ENCODE data around the gene ATP2C2. TPM values are rescaled to one million over a fixed set of nuclear protein-coding genes. Genes with fewer than 3 reads are reported as not detected.
"Not testable (repeated sequence)": the region's sequence is repeated elsewhere in the genome, so short reads cannot be mapped to it uniquely, and the experiment has no call there.

ATP2C2 gene
- total RNA-seq, 1 experiment from 2014 or later: not detected

- TF ChIP-seq, protein P1, sequence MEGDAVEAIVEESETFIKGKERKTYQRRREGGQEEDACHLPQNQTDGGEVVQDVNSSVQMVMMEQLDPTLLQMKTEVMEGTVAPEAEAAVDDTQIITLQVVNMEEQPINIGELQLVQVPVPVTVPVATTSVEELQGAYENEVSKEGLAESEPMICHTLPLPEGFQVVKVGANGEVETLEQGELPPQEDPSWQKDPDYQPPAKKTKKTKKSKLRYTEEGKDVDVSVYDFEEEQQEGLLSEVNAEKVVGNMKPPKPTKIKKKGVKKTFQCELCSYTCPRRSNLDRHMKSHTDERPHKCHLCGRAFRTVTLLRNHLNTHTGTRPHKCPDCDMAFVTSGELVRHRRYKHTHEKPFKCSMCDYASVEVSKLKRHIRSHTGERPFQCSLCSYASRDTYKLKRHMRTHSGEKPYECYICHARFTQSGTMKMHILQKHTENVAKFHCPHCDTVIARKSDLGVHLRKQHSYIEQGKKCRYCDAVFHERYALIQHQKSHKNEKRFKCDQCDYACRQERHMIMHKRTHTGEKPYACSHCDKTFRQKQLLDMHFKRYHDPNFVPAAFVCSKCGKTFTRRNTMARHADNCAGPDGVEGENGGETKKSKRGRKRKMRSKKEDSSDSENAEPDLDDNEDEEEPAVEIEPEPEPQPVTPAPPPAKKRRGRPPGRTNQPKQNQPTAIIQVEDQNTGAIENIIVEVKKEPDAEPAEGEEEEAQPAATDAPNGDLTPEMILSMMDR (IDR thresholded peaks at IDR 0.05; ENCODE audit: unreplicated experiment): no peak
- H3K4me3 Mint-ChIP-seq (ENCODE audit: unreplicated experiment): no peak overlapping the region
- DNase-seq (ENCODE audit: unreplicated experiment): no peak
- intact Hi-C loops (cut with micrococcal nuclease): no loop called here
- ChIA-PET POLR2A (no interaction called here), CTCF (no interaction called here)
- BruUV-seq (replicated peaks): no TSS peak
- no peak overlapping the region for H3K27ac Mint-ChIP-seq (ENCODE audit: low read depth, unreplicated experiment)
- H3K4me1 Mint-ChIP-seq (ENCODE audit: insufficient read depth, unreplicated experiment): no peaks in the 10 kb centered on the region
- H3K27me3 Mint-ChIP-seq (ENCODE audit: insufficient read depth, unreplicated experiment): no peaks in the 10 kb centered on the region
- H3K9me3 Mint-ChIP-seq (ENCODE audit: unreplicated experiment): peaks cover 7% of the 10 kb centered on the region
- no peaks in the 10 kb centered on the region for H3K36me3 Mint-ChIP-seq (ENCODE audit: insufficient read depth, unreplicated experiment)
These were observed 33.9 kb upstream of the ATP2C2 start for GRCh38 chr16:84334482-84334881.

DNA sequence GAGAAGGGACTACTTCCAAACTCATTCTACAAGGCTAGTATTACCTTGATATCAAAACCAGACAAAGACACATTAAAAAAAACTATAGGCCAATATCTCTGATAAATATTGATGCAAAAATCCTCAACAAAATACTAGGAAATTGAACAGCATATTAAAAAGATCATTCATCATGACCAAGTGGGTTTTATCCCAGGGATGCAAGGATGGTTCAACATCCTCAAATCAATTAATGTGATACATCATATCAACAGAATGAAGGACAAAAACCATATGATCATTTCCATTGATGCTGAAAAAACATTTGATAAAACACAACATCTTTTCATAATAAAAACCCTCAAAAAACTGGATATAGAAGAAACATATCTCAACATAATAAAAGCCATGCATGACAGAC is 31.1 kb upstream of the ATP2C2 start:
- H3K4me3 Mint-ChIP-seq (ENCODE audit: unreplicated experiment); H3K27ac Mint-ChIP-seq (ENCODE audit: low read depth, unreplicated experiment); H3K9me3 Mint-ChIP-seq (ENCODE audit: unreplicated experiment); POLR2A ChIA-PET; H3K36me3 Mint-ChIP-seq (ENCODE audit: insufficient read depth, unreplicated experiment); DNase-seq (ENCODE audit: unreplicated experiment); CTCF ChIA-PET; intact Hi-C loops (cut with micrococcal nuclease); H3K4me1 Mint-ChIP-seq (ENCODE audit: insufficient read depth, unreplicated experiment); BruUV-seq (replicated peaks): not testable (repeated sequence)
- peaks cover 11% of the 10 kb centered on the region for H3K27me3 Mint-ChIP-seq (ENCODE audit: insufficient read depth, unreplicated experiment)

- BruUV-seq (replicated peaks): no TSS peak
- peaks cover 11% of the 10 kb centered on the region for H3K27me3 Mint-ChIP-seq (ENCODE audit: insufficient read depth, unreplicated experiment)
- no peak overlapping the region for H3K27ac Mint-ChIP-seq (ENCODE audit: low read depth, unreplicated experiment)
- no peak overlapping the region for H3K4me3 Mint-ChIP-seq (ENCODE audit: unreplicated experiment)
- no peaks in the 10 kb centered on the region for H3K4me1 Mint-ChIP-seq (ENCODE audit: insufficient read depth, unreplicated experiment)
- CTCF ChIA-PET: interaction anchor here (0.6 to 1.1 kb wide), 2 partner anchors 19 to 282 kb away, joined by 3 read pairs; no protein-coding TSS in a partner anchor
- no peak for DNase-seq (ENCODE audit: unreplicated experiment)
- peaks cover 7% of the 10 kb centered on the region for H3K9me3 Mint-ChIP-seq (ENCODE audit: unreplicated experiment)
- H3K36me3 Mint-ChIP-seq (ENCODE audit: insufficient read depth, unreplicated experiment): no peaks in the 10 kb centered on the region
- intact Hi-C loops (cut with micrococcal nuclease): no loop called here
- TF ChIP-seq, protein P1 (IDR thresholded peaks at IDR 0.05; ENCODE audit: unreplicated experiment): no peak
- POLR2A ChIA-PET: interaction anchor here (1.2 kb wide), 1 partner anchor 9 kb away, joined by 3 read pairs; no protein-coding TSS in a partner anchor
These were observed 29.0 kb upstream of the ATP2C2 start for GRCh38 chr16:84339311-84339710.

DNA sequence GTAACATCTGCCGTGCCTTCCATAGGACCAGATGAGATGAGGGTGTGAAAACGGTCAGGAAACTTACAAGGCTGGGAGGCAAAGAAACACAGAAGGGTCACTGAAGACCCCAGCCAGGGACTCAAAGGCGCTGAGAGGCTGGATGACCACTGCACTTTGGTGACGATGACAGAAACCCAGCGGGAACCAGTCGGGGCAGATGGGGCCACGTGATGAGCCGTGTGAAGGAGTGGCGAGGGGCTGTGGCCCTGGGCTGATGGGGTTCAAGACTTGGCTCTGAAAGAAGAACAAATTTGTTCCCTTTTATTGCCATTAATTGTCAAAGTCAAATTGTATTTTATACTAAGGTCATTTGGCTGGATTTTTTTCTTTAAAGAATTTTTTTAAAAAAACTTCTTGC is 28.6 kb upstream of the ATP2C2 start:
- ChIA-PET CTCF (interaction anchor here (0.6 to 1.1 kb wide), 2 partner anchors 19 to 281 kb away, joined by 3 read pairs; no protein-coding TSS in a partner anchor), POLR2A (interaction anchor here (1.2 kb wide), 1 partner anchor 8 kb away, joined by 3 read pairs; no protein-coding TSS in a partner anchor)
- Mint-ChIP-seq H3K27me3 (ENCODE audit: insufficient read depth, unreplicated experiment) (peaks cover 11% of the 10 kb centered on the region), H3K4me3 (ENCODE audit: unreplicated experiment) (no peak overlapping the region), H3K27ac (ENCODE audit: low read depth, unreplicated experiment) (no peak overlapping the region), H3K4me1 (ENCODE audit: insufficient read depth, unreplicated experiment) (no peaks in the 10 kb centered on the region), H3K9me3 (ENCODE audit: unreplicated experiment) (peaks cover 7% of the 10 kb centered on the region), H3K36me3 (ENCODE audit: insufficient read depth, unreplicated experiment) (no peaks in the 10 kb centered on the region)
- TF ChIP-seq, protein P1 (IDR thresholded peaks at IDR 0.05; ENCODE audit: unreplicated experiment): no peak
- intact Hi-C loops (cut with micrococcal nuclease): no loop called here
- BruUV-seq (replicated peaks): no TSS peak
- no peak for DNase-seq (ENCODE audit: unreplicated experiment)

Measured in MCF 10A (cell line).